HG02970 (cell line): ENCODE measurements around the gene ARHGAP23.
"Not testable (repeated sequence)": the region's sequence is repeated elsewhere in the genome, so short reads cannot be mapped to it uniquely, and the experiment has no call there.

Experiments used
- ATAC-seq: cut with Tn5 transposase; IDR thresholded peaks from one replicate; pipeline ENCODE4 v1.9.1; 2021; ENCODE audit warnings: mild to moderate bottlenecking, moderate library complexity, moderate number of reproducible peaks; ENCODE audit not compliant: unreplicated experiment, low FRiP score

Gene ARHGAP23

GRCh38 chr17:38420518-38420917 is 7.7 kb upstream of the ARHGAP23 start:
- ATAC-seq = no peak

- ATAC-seq = no peak
These were observed 7.0 kb upstream of the ARHGAP23 start for GRCh38 chr17:38421171-38421841.

GRCh38 chr17:38421871-38422827 is 6.1 kb upstream of the ARHGAP23 start:
- ATAC-seq = no peak

GRCh38 chr17:38424297-38424972 is 3.8 kb upstream of the ARHGAP23 start:
- ATAC-seq = no peak

GRCh38 chr17:38425031-38425430 is 3.2 kb upstream of the ARHGAP23 start:
- no peak for ATAC-seq

GRCh38 chr17:38425744-38426143 is 2.5 kb upstream of the ARHGAP23 start:
- ATAC-seq = no peak

GRCh38 chr17:38426441-38426840 is 1.8 kb upstream of the ARHGAP23 start:
- no peak for ATAC-seq

GRCh38 chr17:38427160-38427949 is 909 bp upstream of the ARHGAP23 start:
- ATAC-seq = no peak

GRCh38 chr17:38428643-38429371 is 543 bp downstream of the ARHGAP23 start:
- ATAC-seq = no peak

GRCh38 chr17:38429476-38430100 is 1.3 kb downstream of the ARHGAP23 start:
- no peak for ATAC-seq

- no peak for ATAC-seq
These were observed 2.1 kb downstream of the ARHGAP23 start for GRCh38 chr17:38430316-38430715.

- ATAC-seq = no peak
These were observed 2.6 kb downstream of the ARHGAP23 start for GRCh38 chr17:38430822-38431221.

GRCh38 chr17:38431346-38432145 is 3.3 kb downstream of the ARHGAP23 start:
- ATAC-seq = no peak

- no peak for ATAC-seq
These were observed 6.0 kb downstream of the ARHGAP23 start for GRCh38 chr17:38434178-38434665.

- no peak for ATAC-seq
These were observed 7.5 kb downstream of the ARHGAP23 start for GRCh38 chr17:38435795-38436194.

GRCh38 chr17:38436386-38436785 is 8.1 kb downstream of the ARHGAP23 start:
- no peak for ATAC-seq

- ATAC-seq = not testable (repeated sequence)
These were observed 9.0 kb downstream of the ARHGAP23 start for GRCh38 chr17:38437313-38437712.

GRCh38 chr17:38439436-38439835 is 11.2 kb downstream of the ARHGAP23 start:
- ATAC-seq = no peak
